GM18519 (cell line): ENCODE measurements around the gene ATP11A.

Source experiments
- ATAC-seq: cut with Tn5 transposase; IDR thresholded peaks from one replicate; pipeline ENCODE4 v1.9.1; 2021; ENCODE audit warnings: mild to moderate bottlenecking, moderate library complexity; ENCODE audit not compliant: unreplicated experiment, low FRiP score

ATP11A gene

GRCh38 chr13:112933649-112934048 lies 243.8 kb downstream of the ATP11A start:
- no peak for ATAC-seq

GRCh38 chr13:112934078-112934477 lies 244.2 kb downstream of the ATP11A start:
- ATAC-seq: no peak
